Erythroblast (primary cell): ENCODE data around the gene SMLR1.

Experiments
- GATA1 ChIP-seq: IDR thresholded peaks from 2 replicates; pipeline ENCODE4 v1.6.1; 2011; ENCODE audit warnings: low read depth, mild to moderate bottlenecking, control low read depth, low read length, moderate library complexity
- POLR2A ChIP-seq: IDR thresholded peaks from 2 replicates; pipeline ENCODE4 v1.6.1; 2011; ENCODE audit warnings: mild to moderate bottlenecking, low read length

DNA sequence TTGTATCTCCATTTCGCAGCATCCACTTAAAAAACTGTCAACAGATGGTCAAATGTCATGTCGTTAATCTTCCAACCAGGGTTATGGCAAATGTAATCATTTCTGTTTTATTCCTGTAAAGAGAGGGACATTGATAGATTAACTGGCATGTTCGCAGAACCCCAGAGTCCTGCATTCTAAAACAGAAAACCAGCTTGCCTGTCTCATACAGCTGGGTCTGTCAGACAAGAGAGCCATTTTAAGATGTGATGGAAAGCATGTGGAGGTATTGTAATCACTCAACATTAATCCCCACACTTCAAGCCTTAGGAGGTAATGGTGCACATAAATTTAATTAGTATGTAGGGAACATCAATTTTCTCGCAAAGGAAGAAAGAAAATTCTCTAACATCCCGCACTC lies 4.4 kb downstream of the SMLR1 start:
- no peak for TF ChIP-seq POLR2A
- TF ChIP-seq GATA1, result no peak
